A549 (cell line): Measurements from ENCODE around the gene WFIKKN1. TPM values are rescaled to one million over a fixed set of nuclear protein-coding genes. Genes with fewer than 3 reads are reported as not detected.

Experiments used
- BHLHE40 ChIP-seq: IDR thresholded peaks from 2 replicates; pipeline ENCODE4 v1.6.1; 2012; ENCODE audit warnings: low read depth, low read length, inconsistent platforms
- CBX2 ChIP-seq: fragments of 200-600 bp; sonication (generic); IDR thresholded peaks from 2 replicates; pipeline ENCODE4 v1.6.1; 2016; ENCODE audit warnings: low read depth, mild to moderate bottlenecking, borderline replicate concordance
- CBX8 ChIP-seq: fragments of 200-600 bp; sonication (generic); IDR thresholded peaks from 2 replicates; pipeline ENCODE4 v1.6.1; 2016
- CHD2 ChIP-seq: fragments of 150-350 bp; IDR thresholded peaks from 2 replicates; pipeline ENCODE4 v1.6.1; 2014; ENCODE audit warnings: low read length; ENCODE audit not compliant: partially characterized antibody
- EHF ChIP-seq: fragments of 250-450 bp; sonication (Bioruptor Pico); IDR thresholded peaks from 2 replicates; pipeline ENCODE4 v1.5.0; 2020; ENCODE audit warnings: mild to moderate bottlenecking
- EHMT2 ChIP-seq: fragments of 200-600 bp; sonication (generic); IDR thresholded peaks from 2 replicates; pipeline ENCODE4 v1.6.1; 2016; ENCODE audit warnings: antibody characterized with exemption, low read depth, mild to moderate bottlenecking, moderate library complexity
- EP300 ChIP-seq, 2 experiments: fragments of >200 bp; sonication (Bioruptor Twin); formaldehyde crosslinking; IDR thresholded peaks; 2 replicates in 1 of 2; 3 replicates in 1 of 2; pipeline ENCODE4 v1.6.1; 2016 to 2017
- ESRRA ChIP-seq: fragments of 150-350 bp; IDR thresholded peaks from 2 replicates; pipeline ENCODE4 v1.6.1; 2014; ENCODE audit warnings: mild to moderate bottlenecking, low read length, borderline replicate concordance
- FOXS1 ChIP-seq: fragments of 250-450 bp; sonication (Bioruptor Pico); IDR thresholded peaks from 2 replicates; pipeline ENCODE4 v1.5.0; 2020; ENCODE audit warnings: mild to moderate bottlenecking, moderate library complexity
- HOXB13 ChIP-seq: fragments of 250-450 bp; sonication (Bioruptor Pico); IDR thresholded peaks from 2 replicates; pipeline ENCODE4 v1.5.0; 2020; ENCODE audit warnings: low read depth, mild to moderate bottlenecking, moderate library complexity
- HOXB5 ChIP-seq: fragments of 250-450 bp; sonication (Bioruptor Pico); IDR thresholded peaks from 2 replicates; pipeline ENCODE4 v1.5.0; 2020; ENCODE audit warnings: mild to moderate bottlenecking, moderate library complexity
- JUN ChIP-seq, 2 experiments: fragments of >200 bp; sonication (Bioruptor Twin); formaldehyde crosslinking; IDR thresholded peaks; 2 replicates in 1 of 2; 3 replicates in 1 of 2; pipeline ENCODE4 v1.6.1; 2016 to 2017
- JUNB ChIP-seq: fragments of >200 bp; sonication (Bioruptor Twin); formaldehyde crosslinking; IDR thresholded peaks from 2 replicates; pipeline ENCODE4 v1.6.1; 2016
- KDM5A ChIP-seq: fragments of 200-600 bp; sonication (generic); IDR thresholded peaks from 2 replicates; pipeline ENCODE4 v1.6.1; 2016; ENCODE audit warnings: antibody characterized with exemption, mild to moderate bottlenecking
- NFE2L2 ChIP-seq: fragments of 150-350 bp; conservative IDR thresholded peaks from 2 replicates; pipeline ENCODE4 v1.6.1; 2014; ENCODE audit warnings: low read length
- POLR2AphosphoS2 ChIP-seq: conservative IDR thresholded peaks from 2 replicates; pipeline ENCODE4 v1.6.1; 2012; ENCODE audit warnings: low read length, improper control_type of control experiment, inconsistent platforms
- RAD21 ChIP-seq, 2 experiments: fragments of >200 bp in 1 of 2; sonication (Bioruptor Twin) in 1 of 2; formaldehyde crosslinking in 1 of 2; IDR thresholded peaks in 1 of 2; conservative IDR thresholded peaks in 1 of 2; 2 replicates in 1 of 2; 3 replicates in 1 of 2; pipeline ENCODE4 v1.6.1; 2012 to 2018; ENCODE audit warnings: inconsistent platforms in 1 of 2
- RARB ChIP-seq: fragments of 250-450 bp; sonication (Bioruptor Pico); IDR thresholded peaks from 2 replicates; pipeline ENCODE4 v1.8.0; 2021; ENCODE audit warnings: mild to moderate bottlenecking, moderate library complexity
- ZNF302 ChIP-seq: fragments of 250-450 bp; sonication (Bioruptor Pico); IDR thresholded peaks from 2 replicates; pipeline ENCODE4 v1.9.0; 2021; ENCODE audit warnings: inconsistent platforms, mild to moderate bottlenecking, moderate library complexity
- ZSCAN20 ChIP-seq: fragments of 250-450 bp; sonication (Bioruptor Pico); IDR thresholded peaks from 2 replicates; pipeline ENCODE4 v1.8.0; 2022; ENCODE audit warnings: mild to moderate bottlenecking, moderate library complexity
- polyA plus RNA-seq, 4 experiments: library from polyadenylated mRNA; depleted of rRNA in 3 of 4; stranded (reverse); fragments of >200 nt; fragmentation: RNase III in 1 of 4; extraction: RNeasy Plus Mini Kit Qiagen cat#74134 plus additional on column Dnase treatment in 1 of 4; gene quantifications; 2 replicates in 3 of 4; 3 replicates in 1 of 4; pipeline ENCODE4 v1.2.3, GENCODE V29; 2011 to 2017
- TF ChIP-seq, protein P1 (sequence below): fragments of 250-450 bp; sonication (Bioruptor Pico); IDR thresholded peaks from 2 replicates; pipeline ENCODE4 v1.5.0; 2020; ENCODE audit warnings: low read depth, mild to moderate bottlenecking, moderate library complexity
- TF ChIP-seq, protein P2 (sequence below): IDR thresholded peaks from 2 replicates; pipeline ENCODE4 v1.6.1; 2012
- TF ChIP-seq, protein P3 (sequence below): fragments of >200 bp; sonication (Bioruptor Twin); formaldehyde crosslinking; IDR thresholded peaks from 3 replicates; pipeline ENCODE4 v1.6.1; 2016
- TF ChIP-seq, protein P4 (sequence below): fragments of >200 bp; sonication (Bioruptor Twin); formaldehyde crosslinking; IDR thresholded peaks from 2 replicates; pipeline ENCODE4 v1.6.1; 2016
- TF ChIP-seq, protein P5 (sequence below): fragments of 450-650 bp; IDR thresholded peaks from 2 replicates; pipeline ENCODE4 v1.6.1; 2014; ENCODE audit warnings: antibody characterized with exemption
- TF ChIP-seq, protein P6 (sequence below): fragments of 200-600 bp; sonication (generic); IDR thresholded peaks from 2 replicates; pipeline ENCODE4 v1.6.1; 2016; ENCODE audit warnings: antibody characterized with exemption, mild to moderate bottlenecking, moderate library complexity
- TF ChIP-seq, protein P7 (sequence below): fragments of 150-350 bp; IDR thresholded peaks from 2 replicates; pipeline ENCODE4 v1.6.1; 2014; ENCODE audit warnings: low read depth, mild to moderate bottlenecking, low read length
- TF ChIP-seq, protein P8 (sequence below): fragments of >200 bp; sonication (Bioruptor Twin); formaldehyde crosslinking; IDR thresholded peaks from 3 replicates; pipeline ENCODE4 v1.5.1; 2016
- TF ChIP-seq, protein P9 (sequence below): fragments of 250-450 bp; sonication (Bioruptor Pico); IDR thresholded peaks from 2 replicates; pipeline ENCODE4 v1.5.0; 2021; ENCODE audit warnings: mild to moderate bottlenecking, moderate library complexity, borderline replicate concordance

The WFIKKN1 gene
- polyA plus RNA-seq, 2 of the 4 experiments (the other 2 are of a cell fraction): 0.05 to 0.23 TPM

DNA sequence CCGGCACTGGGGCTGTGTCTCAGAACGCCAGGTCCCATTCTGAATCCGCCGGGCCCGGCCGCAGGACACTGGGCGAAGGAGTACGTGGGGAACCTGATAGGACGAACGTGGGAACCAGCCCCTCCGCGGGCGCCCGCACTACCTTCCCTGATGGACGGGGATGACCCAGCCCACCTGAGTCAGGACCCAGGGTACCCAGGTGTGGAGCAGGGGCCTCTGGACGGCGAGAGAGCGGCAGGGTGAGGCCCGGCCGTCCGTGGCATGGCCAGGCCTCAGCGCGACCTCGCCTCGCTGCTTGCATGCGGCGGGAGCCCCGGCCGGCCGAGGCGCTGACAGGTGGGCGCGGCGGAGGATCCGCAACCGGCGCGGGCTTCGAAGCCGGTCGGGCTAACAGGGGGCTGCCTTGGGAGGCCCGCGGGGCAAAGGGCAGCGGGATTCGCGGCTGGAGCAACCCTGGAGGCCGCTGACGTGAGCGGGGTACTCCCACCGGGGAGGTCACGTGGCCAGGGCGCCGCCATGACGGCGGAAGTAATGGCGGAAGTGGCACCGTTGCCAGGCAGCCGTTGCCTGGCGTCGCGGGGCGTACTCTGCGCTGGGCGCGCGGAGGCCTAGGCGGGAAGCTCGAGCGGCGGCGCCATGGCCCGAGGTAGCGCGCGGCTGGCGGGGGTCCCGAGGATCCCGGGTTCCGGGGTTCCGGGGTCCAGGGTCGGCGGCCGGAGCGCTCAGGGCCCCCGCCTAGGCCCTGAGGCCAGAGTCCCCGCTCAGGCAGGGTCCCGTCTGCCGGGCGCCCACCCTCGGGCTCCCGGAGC is 18.2 kb downstream of the WFIKKN1 start, which contains the start of gene WDR90 (continued):
- TF ChIP-seq ZSCAN20 (CRISPR knock-in tag): 0 out of 2 replicates have a peak, but pooled peaks have one; percentile 45
- no peak for TF ChIP-seq CHD2
- TF ChIP-seq ESRRA: no peak
- no peak for TF ChIP-seq RARB (CRISPR knock-in tag)
- no peak for TF ChIP-seq EP300 (IDR thresholded peaks at IDR 0.05)
- no peak for TF ChIP-seq JUNB
- TF ChIP-seq, protein P1, sequence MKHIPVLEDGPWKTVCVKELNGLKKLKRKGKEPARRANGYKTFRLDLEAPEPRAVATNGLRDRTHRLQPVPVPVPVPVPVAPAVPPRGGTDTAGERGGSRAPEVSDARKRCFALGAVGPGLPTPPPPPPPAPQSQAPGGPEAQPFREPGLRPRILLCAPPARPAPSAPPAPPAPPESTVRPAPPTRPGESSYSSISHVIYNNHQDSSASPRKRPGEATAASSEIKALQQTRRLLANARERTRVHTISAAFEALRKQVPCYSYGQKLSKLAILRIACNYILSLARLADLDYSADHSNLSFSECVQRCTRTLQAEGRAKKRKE (CRISPR knock-in tag): peak; percentile 94
- TF ChIP-seq, protein P2, sequence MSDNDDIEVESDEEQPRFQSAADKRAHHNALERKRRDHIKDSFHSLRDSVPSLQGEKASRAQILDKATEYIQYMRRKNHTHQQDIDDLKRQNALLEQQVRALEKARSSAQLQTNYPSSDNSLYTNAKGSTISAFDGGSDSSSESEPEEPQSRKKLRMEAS: peak; percentile 97
- TF ChIP-seq KDM5A: no peak
- TF ChIP-seq, protein P3, sequence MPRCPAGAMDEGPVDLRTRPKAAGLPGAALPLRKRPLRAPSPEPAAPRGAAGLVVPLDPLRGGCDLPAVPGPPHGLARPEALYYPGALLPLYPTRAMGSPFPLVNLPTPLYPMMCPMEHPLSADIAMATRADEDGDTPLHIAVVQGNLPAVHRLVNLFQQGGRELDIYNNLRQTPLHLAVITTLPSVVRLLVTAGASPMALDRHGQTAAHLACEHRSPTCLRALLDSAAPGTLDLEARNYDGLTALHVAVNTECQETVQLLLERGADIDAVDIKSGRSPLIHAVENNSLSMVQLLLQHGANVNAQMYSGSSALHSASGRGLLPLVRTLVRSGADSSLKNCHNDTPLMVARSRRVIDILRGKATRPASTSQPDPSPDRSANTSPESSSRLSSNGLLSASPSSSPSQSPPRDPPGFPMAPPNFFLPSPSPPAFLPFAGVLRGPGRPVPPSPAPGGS: no peak
- TF ChIP-seq, protein P4, sequence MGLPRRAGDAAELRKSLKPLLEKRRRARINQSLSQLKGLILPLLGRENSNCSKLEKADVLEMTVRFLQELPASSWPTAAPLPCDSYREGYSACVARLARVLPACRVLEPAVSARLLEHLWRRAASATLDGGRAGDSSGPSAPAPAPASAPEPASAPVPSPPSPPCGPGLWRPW: no peak
- peak; percentile 95 for TF ChIP-seq EHF (CRISPR knock-in tag)
- no peak for TF ChIP-seq POLR2AphosphoS2
- no peak for TF ChIP-seq EHMT2
- TF ChIP-seq CBX8: no peak
- TF ChIP-seq, protein P5, sequence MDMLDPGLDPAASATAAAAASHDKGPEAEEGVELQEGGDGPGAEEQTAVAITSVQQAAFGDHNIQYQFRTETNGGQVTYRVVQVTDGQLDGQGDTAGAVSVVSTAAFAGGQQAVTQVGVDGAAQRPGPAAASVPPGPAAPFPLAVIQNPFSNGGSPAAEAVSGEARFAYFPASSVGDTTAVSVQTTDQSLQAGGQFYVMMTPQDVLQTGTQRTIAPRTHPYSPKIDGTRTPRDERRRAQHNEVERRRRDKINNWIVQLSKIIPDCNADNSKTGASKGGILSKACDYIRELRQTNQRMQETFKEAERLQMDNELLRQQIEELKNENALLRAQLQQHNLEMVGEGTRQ: peak; percentile 96
- no peak for TF ChIP-seq RAD21 (conservative IDR thresholded peaks at IDR 0.05 in 1 of 2, IDR thresholded peaks at IDR 0.05 in 1 of 2)
- TF ChIP-seq JUN (IDR thresholded peaks at IDR 0.05): peak in 1 of 2 experiments; percentile 78; a peak in 3 of 5 replicates
- TF ChIP-seq CBX2: no peak
- no peak for TF ChIP-seq ZNF302
- peak; percentile 97 for TF ChIP-seq HOXB13 (CRISPR knock-in tag)
- TF ChIP-seq, protein P6, sequence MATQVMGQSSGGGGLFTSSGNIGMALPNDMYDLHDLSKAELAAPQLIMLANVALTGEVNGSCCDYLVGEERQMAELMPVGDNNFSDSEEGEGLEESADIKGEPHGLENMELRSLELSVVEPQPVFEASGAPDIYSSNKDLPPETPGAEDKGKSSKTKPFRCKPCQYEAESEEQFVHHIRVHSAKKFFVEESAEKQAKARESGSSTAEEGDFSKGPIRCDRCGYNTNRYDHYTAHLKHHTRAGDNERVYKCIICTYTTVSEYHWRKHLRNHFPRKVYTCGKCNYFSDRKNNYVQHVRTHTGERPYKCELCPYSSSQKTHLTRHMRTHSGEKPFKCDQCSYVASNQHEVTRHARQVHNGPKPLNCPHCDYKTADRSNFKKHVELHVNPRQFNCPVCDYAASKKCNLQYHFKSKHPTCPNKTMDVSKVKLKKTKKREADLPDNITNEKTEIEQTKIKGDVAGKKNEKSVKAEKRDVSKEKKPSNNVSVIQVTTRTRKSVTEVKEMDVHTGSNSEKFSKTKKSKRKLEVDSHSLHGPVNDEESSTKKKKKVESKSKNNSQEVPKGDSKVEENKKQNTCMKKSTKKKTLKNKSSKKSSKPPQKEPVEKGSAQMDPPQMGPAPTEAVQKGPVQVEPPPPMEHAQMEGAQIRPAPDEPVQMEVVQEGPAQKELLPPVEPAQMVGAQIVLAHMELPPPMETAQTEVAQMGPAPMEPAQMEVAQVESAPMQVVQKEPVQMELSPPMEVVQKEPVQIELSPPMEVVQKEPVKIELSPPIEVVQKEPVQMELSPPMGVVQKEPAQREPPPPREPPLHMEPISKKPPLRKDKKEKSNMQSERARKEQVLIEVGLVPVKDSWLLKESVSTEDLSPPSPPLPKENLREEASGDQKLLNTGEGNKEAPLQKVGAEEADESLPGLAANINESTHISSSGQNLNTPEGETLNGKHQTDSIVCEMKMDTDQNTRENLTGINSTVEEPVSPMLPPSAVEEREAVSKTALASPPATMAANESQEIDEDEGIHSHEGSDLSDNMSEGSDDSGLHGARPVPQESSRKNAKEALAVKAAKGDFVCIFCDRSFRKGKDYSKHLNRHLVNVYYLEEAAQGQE: 0 out of 2 replicates have a peak, but pooled peaks have one; percentile 13
- no peak for TF ChIP-seq BHLHE40
- TF ChIP-seq, protein P7, sequence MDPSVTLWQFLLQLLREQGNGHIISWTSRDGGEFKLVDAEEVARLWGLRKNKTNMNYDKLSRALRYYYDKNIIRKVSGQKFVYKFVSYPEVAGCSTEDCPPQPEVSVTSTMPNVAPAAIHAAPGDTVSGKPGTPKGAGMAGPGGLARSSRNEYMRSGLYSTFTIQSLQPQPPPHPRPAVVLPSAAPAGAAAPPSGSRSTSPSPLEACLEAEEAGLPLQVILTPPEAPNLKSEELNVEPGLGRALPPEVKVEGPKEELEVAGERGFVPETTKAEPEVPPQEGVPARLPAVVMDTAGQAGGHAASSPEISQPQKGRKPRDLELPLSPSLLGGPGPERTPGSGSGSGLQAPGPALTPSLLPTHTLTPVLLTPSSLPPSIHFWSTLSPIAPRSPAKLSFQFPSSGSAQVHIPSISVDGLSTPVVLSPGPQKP: 0 out of 2 replicates have a peak, but pooled peaks have one; percentile 44
- TF ChIP-seq, protein P8, sequence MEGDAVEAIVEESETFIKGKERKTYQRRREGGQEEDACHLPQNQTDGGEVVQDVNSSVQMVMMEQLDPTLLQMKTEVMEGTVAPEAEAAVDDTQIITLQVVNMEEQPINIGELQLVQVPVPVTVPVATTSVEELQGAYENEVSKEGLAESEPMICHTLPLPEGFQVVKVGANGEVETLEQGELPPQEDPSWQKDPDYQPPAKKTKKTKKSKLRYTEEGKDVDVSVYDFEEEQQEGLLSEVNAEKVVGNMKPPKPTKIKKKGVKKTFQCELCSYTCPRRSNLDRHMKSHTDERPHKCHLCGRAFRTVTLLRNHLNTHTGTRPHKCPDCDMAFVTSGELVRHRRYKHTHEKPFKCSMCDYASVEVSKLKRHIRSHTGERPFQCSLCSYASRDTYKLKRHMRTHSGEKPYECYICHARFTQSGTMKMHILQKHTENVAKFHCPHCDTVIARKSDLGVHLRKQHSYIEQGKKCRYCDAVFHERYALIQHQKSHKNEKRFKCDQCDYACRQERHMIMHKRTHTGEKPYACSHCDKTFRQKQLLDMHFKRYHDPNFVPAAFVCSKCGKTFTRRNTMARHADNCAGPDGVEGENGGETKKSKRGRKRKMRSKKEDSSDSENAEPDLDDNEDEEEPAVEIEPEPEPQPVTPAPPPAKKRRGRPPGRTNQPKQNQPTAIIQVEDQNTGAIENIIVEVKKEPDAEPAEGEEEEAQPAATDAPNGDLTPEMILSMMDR: no peak
- no peak for TF ChIP-seq NFE2L2
- TF ChIP-seq, protein P9, sequence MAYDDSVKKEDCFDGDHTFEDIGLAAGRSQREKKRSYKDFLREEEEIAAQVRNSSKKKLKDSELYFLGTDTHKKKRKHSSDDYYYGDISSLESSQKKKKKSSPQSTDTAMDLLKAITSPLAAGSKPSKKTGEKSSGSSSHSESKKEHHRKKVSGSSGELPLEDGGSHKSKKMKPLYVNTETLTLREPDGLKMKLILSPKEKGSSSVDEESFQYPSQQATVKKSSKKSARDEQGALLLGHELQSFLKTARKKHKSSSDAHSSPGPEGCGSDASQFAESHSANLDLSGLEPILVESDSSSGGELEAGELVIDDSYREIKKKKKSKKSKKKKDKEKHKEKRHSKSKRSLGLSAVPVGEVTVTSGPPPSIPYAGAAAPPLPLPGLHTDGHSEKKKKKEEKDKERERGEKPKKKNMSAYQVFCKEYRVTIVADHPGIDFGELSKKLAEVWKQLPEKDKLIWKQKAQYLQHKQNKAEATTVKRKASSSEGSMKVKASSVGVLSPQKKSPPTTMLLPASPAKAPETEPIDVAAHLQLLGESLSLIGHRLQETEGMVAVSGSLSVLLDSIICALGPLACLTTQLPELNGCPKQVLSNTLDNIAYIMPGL: peak; percentile 77
- peak; percentile 87; the same call in 1 of the 2 replicates for TF ChIP-seq FOXS1 (CRISPR knock-in tag)
- peak; percentile 96 for TF ChIP-seq HOXB5
